Inferior parietal cortex (tissue), 1 donor: Measurements from ENCODE around the gene DCAKD.

Source experiments
- DNase-seq: peaks from one replicate; pipeline ENCODE4 v3.0.0-alpha.2; 2016; ENCODE audit errors: extremely low spot score

DCAKD gene

DNA sequence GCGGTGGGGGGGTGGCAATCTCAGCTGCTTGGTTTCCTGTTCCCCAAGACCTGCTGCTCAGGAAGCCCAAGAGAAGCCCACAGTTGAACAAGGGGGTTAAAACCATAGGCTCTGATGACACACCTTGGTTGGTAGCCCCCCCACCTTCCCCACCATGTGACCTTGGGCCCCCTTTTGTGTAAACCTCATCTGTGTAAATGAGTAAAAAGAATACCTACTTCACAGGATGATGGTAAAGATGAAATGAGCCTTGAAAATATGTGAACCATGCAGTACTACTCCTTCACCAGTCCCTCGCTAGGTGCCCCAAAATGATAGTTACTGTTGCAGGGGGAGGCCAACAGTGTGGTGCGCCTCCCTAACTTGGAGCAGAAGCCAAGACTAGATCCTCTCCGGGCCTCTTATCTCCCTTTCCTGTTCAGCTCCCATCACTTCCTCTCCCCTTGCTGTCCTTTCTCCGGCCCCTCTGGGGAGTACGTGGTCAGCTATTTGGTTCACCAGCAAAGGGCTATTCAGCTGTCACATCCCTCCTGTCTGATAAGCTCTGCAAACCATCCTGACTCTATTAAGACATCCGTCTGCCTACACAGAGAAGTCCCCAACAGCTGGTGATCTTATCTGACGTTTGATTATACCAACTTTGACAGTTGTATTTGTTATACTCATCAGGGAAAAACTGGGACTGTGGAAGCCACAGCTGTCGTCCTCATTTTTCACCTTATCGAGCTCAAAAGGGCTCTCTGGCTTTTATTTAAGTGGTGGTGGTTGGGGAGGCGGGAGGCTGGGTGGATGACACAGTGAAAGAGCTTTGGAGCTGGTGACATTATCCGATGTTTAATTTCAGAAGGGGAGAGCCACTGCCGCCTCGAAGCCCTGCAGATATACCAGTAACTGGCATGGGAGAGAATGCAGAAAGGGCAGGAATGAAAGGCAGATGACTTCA is 19.9 kb downstream of the DCAKD start:
- DNase-seq: no peak

DNA sequence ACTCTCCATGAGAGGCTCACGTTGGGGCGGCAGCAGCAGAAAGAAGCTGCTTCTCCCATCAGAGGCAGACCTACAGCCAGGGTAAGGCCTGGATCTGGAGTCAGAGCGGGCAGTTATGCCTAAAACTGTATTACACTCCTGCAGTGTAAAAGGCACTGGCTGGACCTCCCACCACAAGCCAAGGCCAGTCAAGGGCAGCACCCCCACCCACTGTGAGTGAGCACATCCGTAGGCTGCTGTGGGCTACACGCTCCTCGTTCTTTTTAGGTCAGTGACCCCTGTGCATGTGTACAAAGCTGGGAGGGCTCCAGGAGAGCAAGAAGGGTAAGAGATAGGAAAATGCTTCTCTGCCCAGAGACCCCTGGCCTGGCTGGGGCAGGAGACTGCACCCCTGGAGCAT is 20.7 kb downstream of the DCAKD start:
- DNase-seq: no peak

DNA sequence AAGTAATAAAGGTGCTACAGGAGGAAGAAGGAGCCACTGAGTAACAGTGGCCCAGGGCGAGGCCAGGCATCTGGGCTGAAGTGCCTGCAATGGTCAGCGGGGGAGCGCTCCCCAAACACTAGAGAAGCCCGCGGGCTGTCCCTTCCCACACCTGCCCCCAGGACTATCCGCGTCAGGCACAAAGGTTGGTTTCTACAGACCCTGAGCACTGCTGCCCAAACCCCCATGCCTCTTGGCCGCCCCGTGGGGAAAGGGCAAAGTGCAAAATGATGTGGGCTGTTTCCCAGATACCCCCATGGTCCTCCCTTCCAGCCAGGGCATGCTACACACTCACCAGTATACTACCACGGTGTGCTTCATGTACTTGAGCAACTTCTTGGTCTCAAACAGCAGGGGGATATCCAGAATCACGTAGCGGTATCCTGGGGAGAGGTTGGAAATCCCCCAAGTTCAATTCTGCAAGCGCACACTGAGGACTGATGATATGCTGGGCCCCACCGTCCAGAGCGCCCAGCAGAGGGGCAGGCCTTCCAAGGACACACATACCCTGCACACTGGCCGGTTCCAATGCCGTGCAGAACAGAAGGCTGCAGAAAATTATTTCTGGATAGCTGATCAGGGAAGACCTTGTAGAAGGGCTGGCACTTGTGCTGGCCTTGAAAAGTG is 21.5 kb downstream of the DCAKD start:
- no peak for DNase-seq

- no peak for DNase-seq
These were observed 22.3 kb downstream of the DCAKD start for GRCh38 chr17:45029096-45029495.

DNA sequence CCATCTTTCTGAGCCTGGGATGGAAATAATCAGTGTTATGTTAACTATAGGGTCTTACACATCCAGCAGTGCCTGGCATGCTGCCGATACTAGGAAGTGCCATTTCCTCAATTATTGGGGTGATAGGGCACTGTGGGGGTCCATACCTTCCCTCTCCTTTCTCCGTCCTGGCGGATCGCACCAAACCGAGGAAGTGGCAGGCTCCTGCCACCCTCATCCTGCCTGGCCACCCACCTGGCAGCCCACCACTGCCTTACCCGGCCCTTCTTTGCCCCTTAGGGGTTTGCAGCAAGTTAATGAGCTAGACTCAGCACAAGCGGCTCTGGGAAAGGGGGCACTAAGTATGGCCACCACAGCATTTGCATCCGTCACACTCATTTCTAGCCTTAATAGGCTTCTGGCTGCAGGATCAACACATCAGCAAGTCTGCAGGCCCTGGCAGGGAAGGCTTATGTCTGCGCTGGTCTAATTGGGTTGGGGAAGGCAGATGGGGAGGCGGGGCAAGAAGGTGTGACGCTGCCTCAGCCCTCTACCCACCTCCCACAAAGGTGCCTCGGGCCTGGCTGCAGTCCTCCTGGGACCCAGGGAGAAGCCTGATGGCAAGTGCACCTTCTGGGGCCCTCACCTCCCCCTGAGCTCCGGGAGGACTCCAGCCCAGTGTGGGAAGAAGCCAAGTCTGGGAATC is 28.6 kb downstream of the DCAKD start:
- no peak for DNase-seq

DNA sequence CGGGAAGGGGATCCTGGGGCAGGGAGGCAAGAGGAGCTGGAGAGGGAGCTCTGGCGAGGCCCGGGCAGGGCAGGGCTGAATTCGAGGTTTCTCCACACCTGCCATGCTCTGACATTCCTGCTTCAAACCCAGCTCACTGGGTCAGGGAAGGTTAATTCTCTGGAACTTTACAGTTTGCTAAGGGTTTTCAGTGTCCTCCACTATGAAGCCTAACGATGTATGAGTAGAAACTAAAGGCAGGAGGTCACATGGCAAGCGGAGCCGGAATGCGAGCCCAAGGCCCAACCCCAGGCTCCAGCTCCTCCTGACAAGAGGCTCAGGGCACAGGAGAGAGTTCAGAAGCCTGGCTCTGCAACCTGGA is 29.2 kb downstream of the DCAKD start:
- no peak for DNase-seq

- DNase-seq: no peak
These were observed 29.7 kb downstream of the DCAKD start for GRCh38 chr17:45021607-45022287.

GRCh38 chr17:45020354-45021138 is 30.9 kb downstream of the DCAKD start:
- DNase-seq: no peak

GRCh38 chr17:45018848-45019711 is 32.4 kb downstream of the DCAKD start:
- no peak for DNase-seq

- DNase-seq: no peak
These were observed 33.0 kb downstream of the DCAKD start for GRCh38 chr17:45018514-45018847.

DNA sequence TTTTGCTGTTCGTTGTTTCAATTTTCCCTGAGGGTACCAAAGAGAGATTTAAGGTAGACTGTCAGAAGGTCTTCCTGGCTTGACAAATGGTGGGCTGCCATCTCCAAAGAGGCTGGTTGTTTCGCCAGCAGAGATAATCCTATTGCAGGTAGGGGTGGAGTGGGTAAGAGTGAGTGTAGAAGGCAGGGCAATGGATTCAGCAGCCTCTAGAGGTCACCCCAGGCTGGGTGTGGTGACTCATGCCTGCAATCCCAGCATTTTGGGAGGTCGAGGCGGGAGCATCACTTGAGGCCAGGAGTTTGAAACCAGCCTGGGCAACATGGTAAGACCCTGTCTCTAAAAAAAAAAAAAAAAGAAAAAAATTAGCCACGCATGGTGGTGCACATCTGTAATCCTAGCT is 34.6 kb downstream of the DCAKD start:
- DNase-seq: no peak

DNA sequence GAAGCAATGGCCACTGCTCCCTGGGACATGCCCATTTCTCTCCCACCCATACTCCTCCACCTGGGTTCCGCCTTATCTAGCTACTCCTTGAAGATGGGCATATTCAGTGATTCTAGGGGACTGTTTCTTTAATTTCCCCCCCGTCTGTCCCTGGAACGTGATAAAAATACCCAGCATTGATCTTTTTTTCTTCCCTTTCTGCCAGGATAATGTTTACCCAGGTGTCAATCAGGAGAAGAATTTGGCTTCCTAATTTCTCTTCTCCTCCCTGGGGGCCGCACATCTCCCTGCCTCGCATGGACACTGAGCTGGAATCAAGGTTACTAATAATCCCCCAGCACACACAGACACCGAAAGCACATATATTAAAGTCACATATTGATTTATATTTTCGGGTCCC is 35.2 kb downstream of the DCAKD start:
- DNase-seq: no peak

DNA sequence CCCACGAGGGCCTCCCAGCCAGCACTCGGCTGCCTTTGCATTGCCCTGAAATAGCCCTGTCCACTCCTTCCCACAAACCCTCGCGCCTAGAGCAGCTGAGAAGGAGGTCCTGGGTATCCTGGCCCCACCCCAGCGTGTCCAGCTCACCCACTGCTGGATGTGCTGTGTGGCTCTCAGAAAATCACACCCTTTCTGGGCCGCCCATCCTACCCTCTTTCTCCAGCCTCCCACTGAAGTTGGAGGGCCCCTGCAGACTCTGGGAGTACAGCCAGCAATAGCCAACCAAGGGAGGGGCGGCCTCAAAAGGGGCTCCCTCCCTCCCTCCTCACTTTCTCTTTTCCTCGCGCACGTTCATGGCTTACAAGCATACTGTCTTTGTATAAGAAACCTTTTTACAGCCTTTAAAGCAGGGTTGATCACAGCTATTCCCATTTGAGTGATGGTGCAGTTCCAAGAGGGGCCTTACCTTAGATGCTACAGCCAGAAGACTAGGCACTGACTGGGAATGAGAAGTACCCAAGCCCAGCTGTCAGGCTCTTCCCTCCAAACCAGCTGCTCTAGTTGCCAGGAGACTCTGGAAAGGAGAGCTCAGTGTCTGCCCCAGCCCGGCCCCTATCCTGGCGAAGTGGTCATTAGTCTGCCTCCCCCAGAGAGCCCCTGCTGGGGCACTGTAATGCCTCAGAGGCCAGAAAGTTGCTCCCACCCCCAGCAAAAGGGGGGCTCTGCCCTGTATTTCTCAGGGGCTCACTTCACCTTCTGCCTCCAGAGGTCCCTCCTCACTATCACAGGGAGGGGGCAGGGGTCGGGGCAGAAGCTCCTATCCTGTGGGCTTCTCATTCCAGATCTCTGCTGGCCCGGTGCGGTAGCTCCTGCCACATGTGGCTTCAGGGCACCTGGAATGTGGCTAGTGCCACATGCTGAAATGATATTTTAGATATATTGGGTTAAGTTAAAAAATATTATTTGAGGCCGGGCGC is 38.1 kb downstream of the DCAKD start:
- DNase-seq: no peak

DNA sequence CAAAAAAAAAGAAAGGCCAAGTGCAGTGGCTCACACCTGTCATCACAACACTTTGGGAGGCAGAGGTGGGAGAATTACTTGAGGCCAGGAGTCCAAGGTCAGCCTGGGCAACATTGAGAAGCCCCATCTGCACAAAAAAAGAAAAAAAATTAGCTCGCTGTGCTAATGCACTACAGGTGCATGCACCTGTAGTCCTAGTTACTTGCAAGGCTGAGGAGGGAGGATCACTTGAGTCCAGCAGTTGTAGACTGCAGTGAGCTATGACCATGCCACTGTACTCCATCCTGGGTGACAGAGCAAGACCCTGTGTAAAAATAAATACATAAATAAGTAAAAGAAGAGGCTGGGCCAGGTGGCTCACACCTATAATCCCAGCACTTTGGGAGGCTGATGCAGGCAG is 39.7 kb downstream of the DCAKD start:
- DNase-seq: no peak

- no peak for DNase-seq
These were observed 41.6 kb downstream of the DCAKD start for GRCh38 chr17:45009676-45010467.

DNA sequence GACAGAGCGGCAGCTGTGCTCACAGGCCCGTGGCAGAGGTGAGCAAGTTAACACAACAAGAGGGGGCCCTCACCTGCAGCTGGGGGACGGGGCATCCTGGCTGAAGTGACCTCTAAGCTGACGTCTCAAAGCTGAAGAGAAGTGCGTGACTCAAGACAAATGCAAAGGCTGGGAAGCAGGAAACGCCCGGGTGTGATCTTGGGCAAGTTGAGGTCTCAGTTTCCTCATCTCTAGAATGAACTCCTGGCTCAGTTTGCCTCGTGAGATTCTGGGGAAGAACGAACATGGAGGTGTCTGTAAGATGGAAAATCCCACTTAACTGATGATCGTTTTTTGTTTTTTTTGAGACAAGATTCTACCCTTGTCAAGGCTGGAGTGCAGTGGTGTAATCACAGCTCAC is 43.2 kb downstream of the DCAKD start:
- no peak for DNase-seq

DNA sequence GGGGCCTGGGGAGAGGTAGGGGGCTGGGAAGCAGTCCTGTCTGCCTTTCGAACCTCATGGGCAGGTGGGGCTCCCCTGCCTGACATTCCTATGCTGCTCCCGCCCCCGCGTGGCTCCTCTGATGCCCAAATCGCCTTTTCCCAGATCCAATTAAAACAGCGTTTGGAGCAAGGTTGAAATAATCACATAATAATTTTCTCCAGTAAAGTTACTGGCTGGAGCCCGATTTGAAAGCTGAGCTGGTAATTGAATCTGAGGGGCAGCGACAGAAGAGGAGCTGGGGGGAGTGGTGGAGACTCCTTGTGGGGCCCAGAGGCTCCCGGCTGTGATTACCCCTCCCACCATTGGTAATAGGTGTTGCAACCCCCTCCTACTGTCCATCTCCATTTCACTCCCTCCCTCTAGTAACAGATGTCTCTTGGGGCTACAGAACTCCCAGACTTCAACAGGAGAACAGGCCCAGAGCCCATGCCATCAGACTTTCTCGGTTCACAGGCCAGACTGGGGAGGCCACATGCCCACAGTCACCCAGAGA is 44.4 kb downstream of the DCAKD start:
- DNase-seq: no peak

DNA sequence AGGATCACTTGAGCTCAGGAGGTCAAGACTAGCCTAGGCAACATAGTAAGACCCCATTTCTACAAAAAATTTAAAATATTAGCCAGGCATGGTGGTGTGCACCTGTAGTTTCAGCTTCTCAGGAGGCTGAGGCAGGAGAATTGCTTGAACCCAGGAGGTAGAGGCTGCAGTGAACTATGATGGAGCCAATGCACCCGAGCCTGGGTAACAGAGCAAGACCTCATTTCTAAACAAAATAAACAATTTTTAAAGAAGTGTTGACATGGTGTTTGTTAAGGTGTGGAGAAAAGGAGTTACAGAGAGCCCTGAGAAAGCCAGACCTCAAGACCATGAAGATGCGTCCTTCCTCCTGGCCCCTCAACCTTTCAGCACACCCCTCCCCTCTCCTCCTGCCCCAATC is 45.7 kb downstream of the DCAKD start:
- DNase-seq: no peak
